Measurements from ENCODE around the gene HOATZ.
A peak's percentile ranks its signal among the peaks of the same experiment; 100 is the strongest.

The HOATZ gene

GRCh38 chr11:111514216-111515031 lies at the start of gene HOATZ:
Gene HOATZ, plus strand, starts transcription at chr11:111514778. Its CDS starts 7 bp downstream, at chr11:111514785.
- DNase-seq, result peak; percentile 38

GRCh38 chr11:111465400-111465799 lies 49.2 kb upstream of the HOATZ start:
- no peak for DNase-seq

- no peak for DNase-seq
Measured at GRCh38 chr11:111466615-111467014, 48.0 kb upstream of the HOATZ start.

GRCh38 chr11:111469200-111469599 lies 45.4 kb upstream of the HOATZ start:
- DNase-seq, result no peak

GRCh38 chr11:111472228-111472627 lies 42.4 kb upstream of the HOATZ start:
- DNase-seq, result no peak

GRCh38 chr11:111474432-111474831 lies 40.1 kb upstream of the HOATZ start:
- DNase-seq, result no peak

GRCh38 chr11:111476366-111476765 lies 38.2 kb upstream of the HOATZ start:
- DNase-seq, result no peak

GRCh38 chr11:111476956-111477355 lies 37.6 kb upstream of the HOATZ start:
- no peak for DNase-seq

GRCh38 chr11:111477898-111478297 lies 36.7 kb upstream of the HOATZ start:
- no peak for DNase-seq

- DNase-seq, result no peak
Measured at GRCh38 chr11:111479666-111480065, 34.9 kb upstream of the HOATZ start.

GRCh38 chr11:111483431-111483830 lies 31.1 kb upstream of the HOATZ start:
- no peak for DNase-seq

- no peak for DNase-seq
Measured at GRCh38 chr11:111490496-111490895, 24.1 kb upstream of the HOATZ start.

GRCh38 chr11:111494040-111494439 lies 20.5 kb upstream of the HOATZ start:
- DNase-seq, result no peak

GRCh38 chr11:111499483-111499882 lies 15.1 kb upstream of the HOATZ start:
- no peak for DNase-seq

- no peak for DNase-seq
Measured at GRCh38 chr11:111500481-111500880, 14.1 kb upstream of the HOATZ start.

- no peak for DNase-seq
Measured at GRCh38 chr11:111502611-111503010, 12.0 kb upstream of the HOATZ start.

- no peak for DNase-seq
Measured at GRCh38 chr11:111510311-111510710, 4.3 kb upstream of the HOATZ start.

- peak; percentile 70 for DNase-seq
Measured at GRCh38 chr11:111512296-111513239, 2.0 kb upstream of the HOATZ start, which contains the start of gene BTG4. Gene BTG4, minus strand, starts transcription at chr11:111512386. Its CDS starts 13,610 bp downstream, at chr11:111498776.

GRCh38 chr11:111513240-111513605 lies 1.4 kb upstream of the HOATZ start:
- no peak for DNase-seq

GRCh38 chr11:111515591-111515990 lies 1.0 kb downstream of the HOATZ start:
- DNase-seq, result no peak

GRCh38 chr11:111518668-111519067 lies 4.1 kb downstream of the HOATZ start:
- no peak for DNase-seq

- no peak for DNase-seq
Measured at GRCh38 chr11:111520560-111520959, 6.0 kb downstream of the HOATZ start.

GRCh38 chr11:111521135-111521534 lies 6.6 kb downstream of the HOATZ start:
- no peak for DNase-seq

GRCh38 chr11:111522426-111522825 lies 7.8 kb downstream of the HOATZ start:
- DNase-seq, result no peak

All from NCI-H526 treated with DMSO at 0.1 percent for 48 hours (cell line).